HEK293 (cell line): Measurements from ENCODE around the gene ZNF524.

Experiments
- CTCF ChIA-PET: fragments of 350-600 bp; formaldehyde crosslinking; extraction: SDS; loops from one replicate; lab custom pipeline; 2021; ENCODE audit warnings: antibody characterized with exemption; lab: Yijun Ruan, JAX
- POLR2A ChIA-PET: fragments of 300-600 bp; formaldehyde crosslinking; extraction: SDS; loops from one replicate; lab custom pipeline; 2020; ENCODE audit warnings: antibody characterized with exemption, inconsistent platforms; lab: Yijun Ruan, JAX
- H3K27ac ChIP-seq: fragments of 200-500 bp; sonication (Bioruptor generic); 2 replicates; pipeline ENCODE4 v1.5.1; 2014; ENCODE audit warnings: low read depth, low read length, control low read depth, inconsistent platforms; ENCODE audit errors: extremely low read depth
- H3K36me3 ChIP-seq, 2 experiments: fragments of 200-500 bp in 1 of 2; sonication (Bioruptor generic) in 1 of 2; 1 replicate in 1 of 2; 2 replicates in 1 of 2; pipeline ENCODE4 v1.5.1; 2014 to 2017; ENCODE audit warnings: inconsistent platforms in 2 of 2, low read length in 2 of 2; ENCODE audit not compliant: control insufficient read depth in 2 of 2, insufficient read depth in 1 of 2
- H3K4me1 ChIP-seq: fragments of 200-500 bp; sonication (Bioruptor generic); 2 replicates; pipeline ENCODE4 v1.5.1; 2014; ENCODE audit warnings: mild to moderate bottlenecking, low read length, inconsistent platforms; ENCODE audit not compliant: control insufficient read depth, insufficient read depth
- H3K4me3 ChIP-seq: 2 replicates; pipeline ENCODE4 v1.5.1; 2011; ENCODE audit warnings: low read depth, mild to moderate bottlenecking, control low read depth, low read length, moderate library complexity
- H3K9me3 ChIP-seq: fragments of 200-500 bp; sonication (Bioruptor generic); 2 replicates; pipeline ENCODE4 v1.5.1; 2014; ENCODE audit warnings: low read depth, low read length, inconsistent platforms; ENCODE audit not compliant: control insufficient read depth, insufficient read depth
- HOXA7 ChIP-seq: sonication (generic); formaldehyde crosslinking; IDR thresholded peaks from 2 replicates; pipeline ENCODE4 v1.8.1; 2022; ENCODE audit warnings: missing genetic modification reagents, borderline replicate concordance
- KLF8 ChIP-seq: fragments of 450-650 bp; formaldehyde crosslinking; IDR thresholded peaks from 2 replicates; pipeline ENCODE4 v1.5.1; 2016; ENCODE audit warnings: missing biosample characterization, missing genetic modification characterization
- PATZ1 ChIP-seq: fragments of 450-650 bp; formaldehyde crosslinking; IDR thresholded peaks from 2 replicates; pipeline ENCODE4 v1.5.1; 2016; ENCODE audit warnings: missing biosample characterization, missing genetic modification characterization
- PRDM1 ChIP-seq: fragments of 450-650 bp; formaldehyde crosslinking; IDR thresholded peaks from 2 replicates; pipeline ENCODE4; 2016; ENCODE audit warnings: missing biosample characterization, missing genetic modification characterization
- PRDM6 ChIP-seq: fragments of 450-650 bp; formaldehyde crosslinking; IDR thresholded peaks from 2 replicates; pipeline ENCODE4 v1.5.1; 2017; ENCODE audit warnings: missing biosample characterization, missing genetic modification characterization
- SALL2 ChIP-seq: fragments of 450-650 bp; formaldehyde crosslinking; IDR thresholded peaks from 2 replicates; pipeline ENCODE4 v1.5.0; 2017; ENCODE audit warnings: missing biosample characterization, mild to moderate bottlenecking, missing genetic modification characterization, borderline replicate concordance
- ZBTB10 ChIP-seq: fragments of 450-650 bp; formaldehyde crosslinking; IDR thresholded peaks from 2 replicates; pipeline ENCODE4 v1.5.1; 2016; ENCODE audit warnings: missing biosample characterization, missing genetic modification characterization
- ZBTB11 ChIP-seq: fragments of 450-650 bp; formaldehyde crosslinking; conservative IDR thresholded peaks from 2 replicates; pipeline ENCODE4 v1.5.1; 2016; ENCODE audit warnings: low read depth, missing biosample characterization, missing genetic modification characterization
- ZBTB48 ChIP-seq: fragments of 450-650 bp; formaldehyde crosslinking; IDR thresholded peaks from 2 replicates; pipeline ENCODE4 v1.5.1; 2016; ENCODE audit warnings: missing biosample characterization, missing genetic modification characterization
- ZBTB7A ChIP-seq: fragments of 450-650 bp; formaldehyde crosslinking; IDR thresholded peaks from 2 replicates; pipeline ENCODE4 v1.5.1; 2016; ENCODE audit warnings: low read depth, missing biosample characterization, missing genetic modification characterization
- ZNF138 ChIP-seq: fragments of 450-650 bp; formaldehyde crosslinking; IDR thresholded peaks from 2 replicates; pipeline ENCODE4 v1.5.1; 2016; ENCODE audit warnings: missing biosample characterization, missing genetic modification characterization, borderline replicate concordance
- ZNF16 ChIP-seq: fragments of 450-650 bp; formaldehyde crosslinking; IDR thresholded peaks from 2 replicates; pipeline ENCODE4 v1.5.1; 2016; ENCODE audit warnings: low read depth, missing biosample characterization, missing genetic modification characterization
- ZNF221 ChIP-seq: fragments of 450-650 bp; formaldehyde crosslinking; IDR thresholded peaks from 2 replicates; pipeline ENCODE4 v1.5.1; 2017; ENCODE audit warnings: missing biosample characterization, missing genetic modification characterization, borderline replicate concordance
- ZNF26 ChIP-seq: fragments of 450-650 bp; formaldehyde crosslinking; IDR thresholded peaks from 2 replicates; pipeline ENCODE4 v1.5.1; 2016; ENCODE audit warnings: missing biosample characterization, missing genetic modification characterization
- ZNF280D ChIP-seq: fragments of 450-650 bp; formaldehyde crosslinking; IDR thresholded peaks from 2 replicates; pipeline ENCODE4 v1.5.1; 2016; ENCODE audit warnings: missing biosample characterization, missing genetic modification characterization
- ZNF623 ChIP-seq: fragments of 450-650 bp; formaldehyde crosslinking; IDR thresholded peaks from 2 replicates; pipeline ENCODE4 v1.5.1; 2016; ENCODE audit warnings: missing biosample characterization, missing genetic modification characterization
- ZNF629 ChIP-seq: fragments of 450-650 bp; formaldehyde crosslinking; IDR thresholded peaks from 2 replicates; pipeline ENCODE4 v1.5.1; 2017; ENCODE audit warnings: missing biosample characterization, missing genetic modification characterization
- ZNF677 ChIP-seq: fragments of 450-650 bp; IDR thresholded peaks from 2 replicates; pipeline ENCODE4 v1.5.0; 2018; ENCODE audit warnings: missing biosample characterization, mild to moderate bottlenecking, missing genetic modification characterization, moderate library complexity
- ZNF747 ChIP-seq: fragments of 450-650 bp; formaldehyde crosslinking; IDR thresholded peaks from 2 replicates; pipeline ENCODE4 v1.5.1; 2016; ENCODE audit warnings: missing biosample characterization, missing genetic modification characterization
- ZNF785 ChIP-seq: fragments of 450-650 bp; formaldehyde crosslinking; IDR thresholded peaks from 2 replicates; pipeline ENCODE4 v1.5.1; 2016; ENCODE audit warnings: missing biosample characterization, missing genetic modification characterization
- ZNF830 ChIP-seq: fragments of 450-650 bp; IDR thresholded peaks from 2 replicates; pipeline ENCODE4 v1.5.0; 2018; ENCODE audit warnings: missing biosample characterization, missing genetic modification characterization, low read depth, mild to moderate bottlenecking, moderate library complexity

Gene ZNF524

GRCh38 chr19:55647732-55648584 lies 47.9 kb downstream of the ZNF524 start, which contains the start of gene CCDC106:
Gene CCDC106 (plus strand): TSS chr19:55648212. CDS start chr19:55649047, 835 bp downstream.
- ChIA-PET POLR2A (interaction anchor here (0.5 to 1.9 kb wide), 14 partner anchors 9 to 485 kb away, joined by 3 to 10 read pairs (median 5); partner anchors contain the start of genes FIZ1, PPP6R1, UBE2S and ZNF524), CTCF (interaction anchor here (0.5 to 3.0 kb wide), 12 partner anchors 9 to 1220 kb away, joined by 3 to 37 read pairs (median 4); no protein-coding TSS in a partner anchor)
- Histone ChIP-seq H3K36me3 (peaks cover 12 to 45% of the 10 kb centered on the region in 2 experiments; a peak in 2 of 3 replicates), H3K4me1 (peaks cover 15% of the 10 kb centered on the region), H3K27ac (peak within 1 kb of the TSS; percentile 93), H3K4me3 (peak within 1 kb of the TSS; percentile 96), H3K9me3 (no peaks in the 10 kb centered on the region)
- peak; percentile 100 for TF ChIP-seq ZBTB48 (tag by site-specific recombination)
- no peak for TF ChIP-seq PRDM6 (tag by site-specific recombination)
- 0 out of 2 replicates have a peak, but pooled peaks have one; percentile 6 for TF ChIP-seq ZNF221 (tag by site-specific recombination)
- TF ChIP-seq ZNF830 (tag by site-specific recombination): no peak
- peak; percentile 92 for TF ChIP-seq ZBTB7A (tag by site-specific recombination)
- TF ChIP-seq HOXA7 (CRISPR knock-in tag): no peak
- TF ChIP-seq KLF8 (tag by site-specific recombination): peak; percentile 92
- TF ChIP-seq ZNF280D (tag by site-specific recombination): peak; percentile 40; the same call in 1 of the 2 replicates
- TF ChIP-seq PATZ1 (tag by site-specific recombination): peak; percentile 98
- TF ChIP-seq ZNF629: peak; percentile 49
- TF ChIP-seq ZNF16: no peak
- TF ChIP-seq ZNF677 (tag by site-specific recombination): no peak
- peak; percentile 88 for TF ChIP-seq PRDM1 (tag by site-specific recombination)
- TF ChIP-seq ZNF747 (tag by site-specific recombination): no peak
- peak; percentile 85 for TF ChIP-seq ZBTB11 (tag by site-specific recombination)
- TF ChIP-seq ZNF26 (tag by site-specific recombination): no peak
- TF ChIP-seq SALL2: no peak
- TF ChIP-seq ZNF785 (tag by site-specific recombination): no peak; the same call in none of the 2 replicates
- TF ChIP-seq ZNF623 (tag by site-specific recombination): no peak
- TF ChIP-seq ZNF138 (tag by site-specific recombination): no peak
- peak; percentile 95 for TF ChIP-seq ZBTB10 (tag by site-specific recombination)
